ENCODE measurements around the gene KRT36.

The KRT36 gene

DNA sequence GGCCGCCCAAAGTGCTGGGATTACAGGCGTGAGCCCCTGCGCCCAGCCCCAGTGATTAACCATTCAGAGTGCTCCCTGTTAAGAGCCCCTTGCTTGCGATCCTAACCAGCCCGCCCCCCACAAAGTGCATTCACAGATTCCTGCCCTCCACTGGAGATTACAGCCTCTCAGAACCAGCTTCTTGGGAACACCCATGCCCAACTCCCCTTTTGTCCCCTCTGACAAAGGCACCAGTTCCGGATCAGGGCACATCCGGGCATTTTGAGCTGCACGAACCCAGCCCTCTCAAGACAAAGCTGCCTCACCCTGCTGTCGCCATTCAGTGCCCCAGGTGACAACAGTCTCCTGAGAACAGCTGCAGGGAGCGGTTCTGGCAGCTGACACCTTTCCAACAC, 39.2 kb upstream of the KRT36 start:
- DNase-seq (ENCODE audit: low spot score) (no peak), ATAC-seq (ENCODE audit: low read depth) (no peak)
- Histone ChIP-seq H3K27me3 (ENCODE audit: insufficient read depth, poor library complexity, severe bottlenecking) (no peaks in the 10 kb centered on the region), H3K36me3 (ENCODE audit: low read depth) (peaks cover 6% of the 10 kb centered on the region), H3K4me3 (ENCODE audit: severe bottlenecking) (no peak overlapping the region), H3K4me1 (ENCODE audit: insufficient read depth, poor library complexity, severe bottlenecking) (peaks cover 20% of the 10 kb centered on the region), H3K9me3 (ENCODE audit: severe bottlenecking) (no peaks in the 10 kb centered on the region), H3K27ac (ENCODE audit: poor library complexity, severe bottlenecking) (peak overlapping the region; percentile 79)
- TF ChIP-seq, protein P1, sequence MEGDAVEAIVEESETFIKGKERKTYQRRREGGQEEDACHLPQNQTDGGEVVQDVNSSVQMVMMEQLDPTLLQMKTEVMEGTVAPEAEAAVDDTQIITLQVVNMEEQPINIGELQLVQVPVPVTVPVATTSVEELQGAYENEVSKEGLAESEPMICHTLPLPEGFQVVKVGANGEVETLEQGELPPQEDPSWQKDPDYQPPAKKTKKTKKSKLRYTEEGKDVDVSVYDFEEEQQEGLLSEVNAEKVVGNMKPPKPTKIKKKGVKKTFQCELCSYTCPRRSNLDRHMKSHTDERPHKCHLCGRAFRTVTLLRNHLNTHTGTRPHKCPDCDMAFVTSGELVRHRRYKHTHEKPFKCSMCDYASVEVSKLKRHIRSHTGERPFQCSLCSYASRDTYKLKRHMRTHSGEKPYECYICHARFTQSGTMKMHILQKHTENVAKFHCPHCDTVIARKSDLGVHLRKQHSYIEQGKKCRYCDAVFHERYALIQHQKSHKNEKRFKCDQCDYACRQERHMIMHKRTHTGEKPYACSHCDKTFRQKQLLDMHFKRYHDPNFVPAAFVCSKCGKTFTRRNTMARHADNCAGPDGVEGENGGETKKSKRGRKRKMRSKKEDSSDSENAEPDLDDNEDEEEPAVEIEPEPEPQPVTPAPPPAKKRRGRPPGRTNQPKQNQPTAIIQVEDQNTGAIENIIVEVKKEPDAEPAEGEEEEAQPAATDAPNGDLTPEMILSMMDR (IDR thresholded peaks at IDR 0.05; ENCODE audit: poor library complexity, severe bottlenecking), result no peak

DNA sequence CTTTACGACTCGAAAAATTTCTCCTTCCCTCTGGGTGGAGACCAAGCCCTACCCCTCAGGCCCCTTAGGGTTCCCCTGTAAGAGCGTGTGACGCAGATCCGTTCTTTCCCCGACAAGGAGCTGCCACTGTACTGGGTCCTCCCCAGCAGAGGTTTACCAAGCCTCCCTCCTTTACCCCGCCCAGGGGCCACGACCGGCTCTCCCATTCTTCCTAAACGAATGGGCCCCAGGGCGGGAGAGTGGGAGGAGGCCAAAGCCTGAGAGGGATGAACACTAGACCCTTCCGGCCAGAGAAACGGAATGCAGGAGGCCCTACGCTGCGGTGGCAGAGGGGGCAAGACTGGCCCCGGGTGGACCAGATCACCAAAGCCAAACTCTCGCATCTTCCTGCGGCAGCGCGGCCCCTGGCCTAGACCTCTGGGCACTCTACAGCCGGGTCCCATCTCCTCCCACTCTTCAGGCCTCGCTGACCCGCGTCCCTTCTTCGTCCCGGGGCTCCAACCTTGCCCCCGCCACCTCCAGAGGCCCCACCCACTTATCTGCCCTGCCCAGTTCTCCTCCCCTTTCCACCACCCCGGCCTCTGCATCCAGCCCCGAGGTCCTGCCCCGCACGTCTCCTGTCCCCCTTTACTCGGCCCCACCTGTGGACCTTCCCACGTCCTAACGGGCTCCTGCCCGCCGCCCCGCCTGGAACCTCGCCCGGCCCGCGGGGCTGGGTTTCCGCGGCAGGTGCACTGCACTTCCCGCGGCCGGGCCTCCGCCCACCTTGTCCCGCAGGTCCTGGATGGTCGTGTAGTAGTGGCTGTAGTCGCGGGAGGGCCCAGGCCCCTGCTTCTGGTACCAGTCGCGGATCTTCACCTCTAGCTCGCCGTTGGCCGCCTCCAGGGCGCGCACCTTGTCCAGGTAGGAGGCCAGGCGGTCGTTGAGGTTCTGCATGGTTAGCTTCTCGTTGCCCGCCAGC, 37.6 kb upstream of the KRT36 start:
- DNase-seq (ENCODE audit: low spot score) (no peak), ATAC-seq (ENCODE audit: low read depth) (no peak)
- TF ChIP-seq, protein P1 (IDR thresholded peaks at IDR 0.05; ENCODE audit: poor library complexity, severe bottlenecking), result no peak
- peak overlapping the region; percentile 36 for H3K4me3 ChIP-seq (ENCODE audit: severe bottlenecking)
- H3K4me1 ChIP-seq (ENCODE audit: insufficient read depth, poor library complexity, severe bottlenecking), result peaks cover 36% of the 10 kb centered on the region
- no peaks in the 10 kb centered on the region for H3K27me3 ChIP-seq (ENCODE audit: insufficient read depth, poor library complexity, severe bottlenecking)
- H3K36me3 ChIP-seq (ENCODE audit: low read depth), result peaks cover 6% of the 10 kb centered on the region
- H3K27ac ChIP-seq (ENCODE audit: poor library complexity, severe bottlenecking), result peak overlapping the region; percentile 79
- H3K9me3 ChIP-seq (ENCODE audit: severe bottlenecking), result no peaks in the 10 kb centered on the region

DNA sequence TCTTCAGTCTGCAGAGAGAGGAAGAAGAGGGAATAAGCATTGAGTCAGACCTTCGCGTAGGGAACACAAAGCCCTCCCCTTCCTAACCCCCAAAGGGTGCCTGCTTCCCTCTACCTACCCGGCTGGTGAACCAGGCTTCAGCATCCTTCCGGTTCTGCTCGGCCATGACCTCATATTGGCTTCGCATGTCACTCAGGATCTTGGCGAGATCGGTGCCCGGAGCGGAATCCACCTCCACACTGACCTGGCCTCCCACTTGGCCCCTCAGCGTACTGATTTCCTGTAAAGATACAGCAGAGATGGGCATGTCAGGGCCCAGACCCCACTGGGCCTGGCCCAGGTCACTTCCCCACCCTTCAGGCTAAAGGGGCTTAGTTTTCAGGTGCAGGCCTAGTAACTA, 34.6 kb upstream of the KRT36 start:
- Histone ChIP-seq H3K4me1 (ENCODE audit: insufficient read depth, poor library complexity, severe bottlenecking) (peaks cover 51% of the 10 kb centered on the region), H3K9me3 (ENCODE audit: severe bottlenecking) (no peaks in the 10 kb centered on the region), H3K36me3 (ENCODE audit: low read depth) (peaks cover 6% of the 10 kb centered on the region), H3K27me3 (ENCODE audit: insufficient read depth, poor library complexity, severe bottlenecking) (no peaks in the 10 kb centered on the region), H3K4me3 (ENCODE audit: severe bottlenecking) (no peak overlapping the region), H3K27ac (ENCODE audit: poor library complexity, severe bottlenecking) (peak overlapping the region; percentile 79)
- DNase-seq (ENCODE audit: low spot score), result no peak
- TF ChIP-seq, protein P1 (IDR thresholded peaks at IDR 0.05; ENCODE audit: poor library complexity, severe bottlenecking), result no peak
- ATAC-seq (ENCODE audit: low read depth), result no peak

DNA sequence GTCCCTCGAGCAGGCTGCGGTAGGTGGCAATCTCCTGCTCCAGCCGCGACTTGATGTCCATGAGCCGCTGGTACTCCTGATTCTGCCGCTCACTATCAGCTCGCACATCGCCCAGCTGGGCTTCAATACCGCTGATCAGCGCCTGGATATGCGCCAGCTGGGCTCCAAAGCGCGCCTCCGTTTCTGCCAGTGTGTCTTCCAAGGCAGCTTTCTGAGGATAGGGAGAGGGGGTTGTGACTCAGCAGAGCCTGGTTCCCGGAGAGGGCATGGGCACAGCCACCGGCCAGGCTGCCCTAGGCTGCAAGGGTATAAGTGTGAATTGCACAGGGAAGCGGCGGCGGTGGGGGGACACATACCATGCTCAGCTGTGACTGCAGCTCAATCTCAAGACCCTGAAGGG, 34.1 kb upstream of the KRT36 start:
- H3K4me1 ChIP-seq (ENCODE audit: insufficient read depth, poor library complexity, severe bottlenecking), result peaks cover 52% of the 10 kb centered on the region

More for the DNA sequence above, 34.1 kb upstream of the KRT36 start:
- H3K27me3 ChIP-seq (ENCODE audit: insufficient read depth, poor library complexity, severe bottlenecking), result no peaks in the 10 kb centered on the region
- TF ChIP-seq, protein P1 (IDR thresholded peaks at IDR 0.05; ENCODE audit: poor library complexity, severe bottlenecking), result no peak
- ATAC-seq (ENCODE audit: low read depth) (no peak), DNase-seq (ENCODE audit: low spot score) (no peak)
- no peaks in the 10 kb centered on the region for H3K9me3 ChIP-seq (ENCODE audit: severe bottlenecking)
- H3K27ac ChIP-seq (ENCODE audit: poor library complexity, severe bottlenecking), result peak overlapping the region; percentile 79
- H3K4me3 ChIP-seq (ENCODE audit: severe bottlenecking), result no peak overlapping the region
- H3K36me3 ChIP-seq (ENCODE audit: low read depth), result peaks cover 6% of the 10 kb centered on the region
